ENCODE measurements around the gene TTC23.

TTC23 gene

GRCh38 chr15:99137877-99138276 lies 111.5 kb downstream of the TTC23 start:
- DNase-seq (ENCODE audit: low read depth in 2 of 2), result no peak

GRCh38 chr15:99137111-99137546 lies 112.3 kb downstream of the TTC23 start:
- no peak for DNase-seq (ENCODE audit: low read depth in 2 of 2)

GRCh38 chr15:99135194-99135593 lies 114.2 kb downstream of the TTC23 start:
- DNase-seq (ENCODE audit: low read depth in 2 of 2), result no peak

- DNase-seq (ENCODE audit: low read depth in 2 of 2), result no peak
These were observed 115.0 kb downstream of the TTC23 start for GRCh38 chr15:99134317-99134821.

- DNase-seq (ENCODE audit: low read depth in 2 of 2), result no peak
These were observed 116.6 kb downstream of the TTC23 start for GRCh38 chr15:99132634-99133287.

GRCh38 chr15:99132122-99132521 lies 117.3 kb downstream of the TTC23 start:
- DNase-seq (ENCODE audit: low read depth in 2 of 2), result no peak

GRCh38 chr15:99131441-99132023 lies 117.8 kb downstream of the TTC23 start:
- no peak for DNase-seq (ENCODE audit: low read depth in 2 of 2)

GRCh38 chr15:99130765-99131440 lies 118.5 kb downstream of the TTC23 start:
- DNase-seq (ENCODE audit: low read depth in 2 of 2), result no peak

GRCh38 chr15:99130314-99130713 lies 119.1 kb downstream of the TTC23 start:
- no peak for DNase-seq (ENCODE audit: low read depth in 2 of 2)

GRCh38 chr15:99129644-99130043 lies 119.7 kb downstream of the TTC23 start:
- no peak for DNase-seq (ENCODE audit: low read depth in 2 of 2)

GRCh38 chr15:99128411-99128810 lies 121.0 kb downstream of the TTC23 start:
- DNase-seq (ENCODE audit: low read depth in 2 of 2), result no peak

GRCh38 chr15:99127773-99128172 lies 121.6 kb downstream of the TTC23 start:
- DNase-seq (ENCODE audit: low read depth in 2 of 2), result no peak

GRCh38 chr15:99126930-99127329 lies 122.5 kb downstream of the TTC23 start:
- DNase-seq (ENCODE audit: low read depth in 2 of 2), result no peak

- DNase-seq (ENCODE audit: low read depth in 2 of 2), result no peak
These were observed 123.2 kb downstream of the TTC23 start for GRCh38 chr15:99126131-99126588.

GRCh38 chr15:99125061-99125891 lies 124.1 kb downstream of the TTC23 start:
- DNase-seq (ENCODE audit: low read depth in 2 of 2), result no peak

GRCh38 chr15:99124641-99125040 lies 124.7 kb downstream of the TTC23 start:
- DNase-seq (ENCODE audit: low read depth in 2 of 2), result no peak

- no peak for DNase-seq (ENCODE audit: low read depth in 2 of 2)
These were observed 125.5 kb downstream of the TTC23 start for GRCh38 chr15:99123713-99124451.

- no peak for DNase-seq (ENCODE audit: low read depth in 2 of 2)
These were observed 126.3 kb downstream of the TTC23 start for GRCh38 chr15:99122831-99123712.

- DNase-seq (ENCODE audit: low read depth in 2 of 2), result no peak
These were observed 127.5 kb downstream of the TTC23 start for GRCh38 chr15:99121691-99122410.

- no peak for DNase-seq (ENCODE audit: low read depth in 2 of 2)
These were observed 128.2 kb downstream of the TTC23 start for GRCh38 chr15:99121207-99121606.
